Measurements from ENCODE around the gene DGUOK. TPM values are rescaled to one million over a fixed set of nuclear protein-coding genes. Genes with fewer than 3 reads are reported as not detected.
"Not testable (repeated sequence)": the region's sequence is repeated elsewhere in the genome, so short reads cannot be mapped to it uniquely, and the experiment has no call there.

Gene DGUOK
- total RNA-seq, 4 donors from 2014 or later, result 30.5 to 38.9 (median 36.3) TPM

DNA sequence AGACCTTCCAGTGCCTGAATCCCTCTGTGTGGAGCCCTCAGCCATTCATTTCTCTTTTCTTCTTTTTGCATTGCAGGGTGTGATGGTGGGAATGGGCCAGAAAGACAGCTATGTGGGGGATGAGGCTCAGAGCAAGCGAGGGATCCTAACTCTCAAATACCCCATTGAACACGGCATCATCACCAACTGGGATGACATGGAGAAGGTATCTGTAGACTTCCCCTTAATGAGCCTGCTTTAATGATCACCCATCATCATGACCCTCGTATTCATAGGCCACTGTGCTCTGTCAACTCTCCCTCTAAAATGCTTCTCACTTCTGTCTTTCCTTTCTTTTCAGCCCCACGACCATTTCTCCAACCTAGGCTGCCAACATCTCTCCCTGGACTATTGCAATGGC lies 24.4 kb upstream of the DGUOK start:
- DNase-seq (ENCODE audit: low spot score), result no peak
- no peak for TF ChIP-seq CTCF (IDR thresholded peaks at IDR 0.05)
- no peak for ATAC-seq (ENCODE audit: low FRiP score)

DNA sequence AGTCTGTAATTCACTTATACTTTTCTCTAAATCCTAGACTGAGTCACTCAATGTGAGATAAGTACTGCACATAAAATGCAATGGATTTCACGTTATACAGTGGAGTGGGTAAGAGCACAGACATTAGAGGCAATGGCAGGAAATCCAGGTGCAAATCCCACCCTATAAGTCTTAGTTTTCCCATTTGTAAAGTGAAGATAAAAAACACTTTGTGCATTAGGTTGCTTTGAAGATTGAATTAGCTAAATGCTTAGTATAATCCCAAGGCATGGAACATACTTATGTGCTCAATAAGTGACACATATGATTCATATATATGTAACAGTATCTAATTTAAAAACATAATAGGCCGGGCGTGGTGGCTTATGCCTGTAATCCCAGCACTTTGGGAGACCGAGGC lies 23.4 kb upstream of the DGUOK start:
- DNase-seq (ENCODE audit: low spot score), result no peak
- TF ChIP-seq CTCF (IDR thresholded peaks at IDR 0.05), result no peak
- ATAC-seq (ENCODE audit: low FRiP score), result no peak

- not testable (repeated sequence) for ATAC-seq (ENCODE audit: low FRiP score); DNase-seq (ENCODE audit: low spot score)
Observed at GRCh38 chr2:73903949-73904613, 22.6 kb upstream of the DGUOK start.

GRCh38 chr2:73904952-73905351 lies 21.7 kb upstream of the DGUOK start:
- no peak for TF ChIP-seq CTCF (IDR thresholded peaks at IDR 0.05)
- no peak for DNase-seq (ENCODE audit: low spot score)
- no peak for ATAC-seq (ENCODE audit: low FRiP score)

GRCh38 chr2:73906847-73907505 lies 19.7 kb upstream of the DGUOK start:
- TF ChIP-seq CTCF (IDR thresholded peaks at IDR 0.05), result no peak
- ATAC-seq (ENCODE audit: low FRiP score) (no peak), DNase-seq (ENCODE audit: low spot score) (no peak)

- no peak for DNase-seq (ENCODE audit: low spot score)
- no peak for TF ChIP-seq CTCF (IDR thresholded peaks at IDR 0.05)
- ATAC-seq (ENCODE audit: low FRiP score), result no peak
Observed at GRCh38 chr2:73907840-73908452, 18.7 kb upstream of the DGUOK start.

GRCh38 chr2:73908689-73909652 lies 17.7 kb upstream of the DGUOK start:
- no peak for TF ChIP-seq CTCF (IDR thresholded peaks at IDR 0.05)
- DNase-seq (ENCODE audit: low spot score) (no peak), ATAC-seq (ENCODE audit: low FRiP score) (no peak)
